ENCODE measurements around the gene ERG. TPM values are rescaled to one million over a fixed set of nuclear protein-coding genes. Genes with fewer than 3 reads are reported as not detected.

The ERG gene
- total RNA-seq, 1 experiment from 2014 or later = 4.5 TPM

DNA sequence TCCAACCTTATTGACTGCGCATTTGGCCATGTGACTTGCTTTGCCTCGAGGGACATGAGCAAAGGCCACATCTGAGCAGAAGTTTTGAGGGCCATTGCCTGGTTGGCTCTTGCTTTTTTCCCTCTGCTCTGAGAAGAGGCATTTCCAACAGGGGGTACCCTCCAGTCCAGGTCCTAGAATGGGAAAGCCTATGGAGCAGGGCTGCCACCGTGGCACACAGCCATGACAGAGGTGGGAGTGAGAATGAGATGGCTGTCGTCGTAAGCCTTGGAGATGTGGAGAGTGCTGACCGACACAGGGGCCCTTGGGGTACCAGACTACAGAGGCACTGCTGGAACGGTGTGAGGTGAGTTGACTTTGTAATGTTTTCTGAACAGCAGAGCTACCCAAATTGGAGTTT lies 138.4 kb downstream of the ERG start:
- ChIA-PET CTCF (no interaction called here), POLR2A (no interaction called here)
- no peak for ATAC-seq
- Mint-ChIP-seq H3K4me1 (peaks cover 7% of the 10 kb centered on the region), H3K27ac (no peak overlapping the region), H3K4me3 (no peak overlapping the region), H3K9me3 (peaks cover 25% of the 10 kb centered on the region), H3K36me3 (no peaks in the 10 kb centered on the region), H3K27me3 (ENCODE audit: low read depth) (peaks cover 5% of the 10 kb centered on the region; the same call in 1 of the 2 replicates)
- no peak for DNase-seq (ENCODE audit: low spot score)
- TF ChIP-seq CBFB (CRISPR knock-in tag; IDR thresholded peaks at IDR 0.05; ENCODE audit: low read depth) (no peak), JAZF1 (CRISPR knock-in tag; IDR thresholded peaks at IDR 0.05) (no peak), ZNF423 (CRISPR knock-in tag; IDR thresholded peaks at IDR 0.05) (no peak)

GRCh38 chr21:38359090-38359489 lies 139.2 kb downstream of the ERG start:
- Mint-ChIP-seq H3K4me1 (peaks cover 7% of the 10 kb centered on the region), H3K36me3 (no peaks in the 10 kb centered on the region), H3K27ac (no peak overlapping the region), H3K4me3 (no peak overlapping the region), H3K27me3 (ENCODE audit: low read depth) (peaks cover 5% of the 10 kb centered on the region; the same call in 1 of the 2 replicates), H3K9me3 (peaks cover 22% of the 10 kb centered on the region)
- ChIA-PET CTCF (no interaction called here), POLR2A (no interaction called here)
- ATAC-seq = no peak
- TF ChIP-seq FOXK1 (CRISPR knock-in tag; IDR thresholded peaks at IDR 0.05) (no peak), ZNF138 (CRISPR knock-in tag; conservative IDR thresholded peaks at IDR 0.05) (no peak), NFE2L1 (CRISPR knock-in tag; IDR thresholded peaks at IDR 0.05) (no peak), MAX (CRISPR knock-in tag; IDR thresholded peaks at IDR 0.05) (no peak), TEAD4 (CRISPR knock-in tag; IDR thresholded peaks at IDR 0.05) (no peak), ZNF425 (CRISPR knock-in tag; conservative IDR thresholded peaks at IDR 0.05) (no peak), GTF2I (CRISPR knock-in tag; conservative IDR thresholded peaks at IDR 0.05) (no peak), SP1 (CRISPR knock-in tag; conservative IDR thresholded peaks at IDR 0.05) (no peak), ATF1 (CRISPR knock-in tag; IDR thresholded peaks at IDR 0.05) (no peak), ARID4B (CRISPR knock-in tag; IDR thresholded peaks at IDR 0.05; ENCODE audit: borderline replicate concordance) (no peak), CREB1 (CRISPR knock-in tag; IDR thresholded peaks at IDR 0.05) (no peak), ZNF317 (CRISPR knock-in tag; IDR thresholded peaks at IDR 0.05; ENCODE audit: borderline replicate concordance, low read depth) (no peak), NR3C1 (CRISPR knock-in tag; conservative IDR thresholded peaks at IDR 0.05; ENCODE audit: low read depth) (no peak), ZBTB21 (CRISPR knock-in tag; IDR thresholded peaks at IDR 0.05; ENCODE audit: borderline replicate concordance) (no peak)
- TF ChIP-seq, protein P1, sequence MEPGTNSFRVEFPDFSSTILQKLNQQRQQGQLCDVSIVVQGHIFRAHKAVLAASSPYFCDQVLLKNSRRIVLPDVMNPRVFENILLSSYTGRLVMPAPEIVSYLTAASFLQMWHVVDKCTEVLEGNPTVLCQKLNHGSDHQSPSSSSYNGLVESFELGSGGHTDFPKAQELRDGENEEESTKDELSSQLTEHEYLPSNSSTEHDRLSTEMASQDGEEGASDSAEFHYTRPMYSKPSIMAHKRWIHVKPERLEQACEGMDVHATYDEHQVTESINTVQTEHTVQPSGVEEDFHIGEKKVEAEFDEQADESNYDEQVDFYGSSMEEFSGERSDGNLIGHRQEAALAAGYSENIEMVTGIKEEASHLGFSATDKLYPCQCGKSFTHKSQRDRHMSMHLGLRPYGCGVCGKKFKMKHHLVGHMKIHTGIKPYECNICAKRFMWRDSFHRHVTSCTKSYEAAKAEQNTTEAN (CRISPR knock-in tag; IDR thresholded peaks at IDR 0.05) = no peak
- TF ChIP-seq, protein P2, sequence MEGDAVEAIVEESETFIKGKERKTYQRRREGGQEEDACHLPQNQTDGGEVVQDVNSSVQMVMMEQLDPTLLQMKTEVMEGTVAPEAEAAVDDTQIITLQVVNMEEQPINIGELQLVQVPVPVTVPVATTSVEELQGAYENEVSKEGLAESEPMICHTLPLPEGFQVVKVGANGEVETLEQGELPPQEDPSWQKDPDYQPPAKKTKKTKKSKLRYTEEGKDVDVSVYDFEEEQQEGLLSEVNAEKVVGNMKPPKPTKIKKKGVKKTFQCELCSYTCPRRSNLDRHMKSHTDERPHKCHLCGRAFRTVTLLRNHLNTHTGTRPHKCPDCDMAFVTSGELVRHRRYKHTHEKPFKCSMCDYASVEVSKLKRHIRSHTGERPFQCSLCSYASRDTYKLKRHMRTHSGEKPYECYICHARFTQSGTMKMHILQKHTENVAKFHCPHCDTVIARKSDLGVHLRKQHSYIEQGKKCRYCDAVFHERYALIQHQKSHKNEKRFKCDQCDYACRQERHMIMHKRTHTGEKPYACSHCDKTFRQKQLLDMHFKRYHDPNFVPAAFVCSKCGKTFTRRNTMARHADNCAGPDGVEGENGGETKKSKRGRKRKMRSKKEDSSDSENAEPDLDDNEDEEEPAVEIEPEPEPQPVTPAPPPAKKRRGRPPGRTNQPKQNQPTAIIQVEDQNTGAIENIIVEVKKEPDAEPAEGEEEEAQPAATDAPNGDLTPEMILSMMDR (IDR thresholded peaks at IDR 0.05) = no peak
- TF ChIP-seq, protein P3, sequence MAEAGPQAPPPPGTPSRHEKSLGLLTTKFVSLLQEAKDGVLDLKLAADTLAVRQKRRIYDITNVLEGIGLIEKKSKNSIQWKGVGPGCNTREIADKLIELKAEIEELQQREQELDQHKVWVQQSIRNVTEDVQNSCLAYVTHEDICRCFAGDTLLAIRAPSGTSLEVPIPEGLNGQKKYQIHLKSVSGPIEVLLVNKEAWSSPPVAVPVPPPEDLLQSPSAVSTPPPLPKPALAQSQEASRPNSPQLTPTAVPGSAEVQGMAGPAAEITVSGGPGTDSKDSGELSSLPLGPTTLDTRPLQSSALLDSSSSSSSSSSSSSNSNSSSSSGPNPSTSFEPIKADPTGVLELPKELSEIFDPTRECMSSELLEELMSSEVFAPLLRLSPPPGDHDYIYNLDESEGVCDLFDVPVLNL (CRISPR knock-in tag; IDR thresholded peaks at IDR 0.05; ENCODE audit: borderline replicate concordance, low read depth) = no peak
- no peak for DNase-seq (ENCODE audit: low spot score)

All from WTC11 (cell line).